AG10803 (cell line): ENCODE data around the gene KCNH5.

ENCODE experiments used
- DNase-seq: peaks from one replicate; pipeline ENCODE4 v3.0.0; 2010; ENCODE audit warnings: low read depth
- H3K4me3 ChIP-seq: 2 replicates; pipeline ENCODE4 v1.5.1; 2011; ENCODE audit warnings: mild to moderate bottlenecking, low read length, control low read depth
- CTCF ChIP-seq: conservative IDR thresholded peaks from 2 replicates; pipeline ENCODE4 v1.5.1; 2011; ENCODE audit warnings: mild to moderate bottlenecking, low read length, control low read depth, inconsistent platforms

KCNH5 gene

GRCh38 chr14:62739647-62740046 lies 305.6 kb downstream of the KCNH5 start:
- no peak overlapping the region for H3K4me3 ChIP-seq
- DNase-seq, result no peak
- no peak for TF ChIP-seq CTCF

GRCh38 chr14:62736048-62737043 lies 308.9 kb downstream of the KCNH5 start:
- TF ChIP-seq CTCF, result no peak
- DNase-seq, result no peak
- H3K4me3 ChIP-seq, result no peak overlapping the region

GRCh38 chr14:62734831-62735230 lies 310.4 kb downstream of the KCNH5 start:
- TF ChIP-seq CTCF, result no peak
- no peak overlapping the region for H3K4me3 ChIP-seq
- DNase-seq, result no peak

- no peak overlapping the region for H3K4me3 ChIP-seq
- no peak for DNase-seq
- TF ChIP-seq CTCF, result no peak
Observed at GRCh38 chr14:62722406-62722805, 322.9 kb downstream of the KCNH5 start.

GRCh38 chr14:62718629-62719028 lies 326.6 kb downstream of the KCNH5 start:
- TF ChIP-seq CTCF, result no peak
- DNase-seq, result no peak
- no peak overlapping the region for H3K4me3 ChIP-seq

GRCh38 chr14:62711351-62712023 lies 333.8 kb downstream of the KCNH5 start:
- no peak for DNase-seq
- H3K4me3 ChIP-seq, result no peak overlapping the region
- no peak for TF ChIP-seq CTCF
